ENCODE measurements around the gene TMBIM4.

The TMBIM4 gene

GRCh38 chr12:66137937-66138336 lies 31.9 kb downstream of the TMBIM4 start:
- DNase-seq, result no peak

DNA sequence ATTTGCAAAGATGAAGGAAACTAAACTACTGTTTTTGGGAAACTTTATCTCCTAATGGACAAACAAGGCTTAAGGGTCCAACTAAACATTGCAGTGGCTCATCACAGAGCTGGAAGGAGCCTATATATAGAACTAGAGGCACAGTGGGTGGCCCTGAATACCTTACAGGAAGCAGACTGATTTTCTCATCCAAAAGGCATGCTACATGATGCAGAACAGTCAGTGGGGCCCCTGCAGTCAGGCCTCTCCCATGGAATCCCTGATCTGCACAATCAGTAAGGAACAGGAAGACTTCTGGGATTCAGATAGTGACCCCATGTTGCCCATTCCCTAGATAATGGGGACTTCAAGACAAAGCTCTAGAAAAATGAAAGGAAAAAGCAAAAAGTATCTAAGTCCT lies 37.4 kb downstream of the TMBIM4 start:
- DNase-seq, result no peak

GRCh38 chr12:66131067-66131688 lies 38.6 kb downstream of the TMBIM4 start:
- DNase-seq, result peak in 1 of 2 experiments; percentile 47

GRCh38 chr12:66130267-66131066 lies 39.3 kb downstream of the TMBIM4 start, which contains the start of gene LLPH:
LLPH (minus strand) TSS chr12:66130750; CDS start chr12:66129106, 1,644 bp downstream.
- peak; percentile 69 to 85 for DNase-seq

GRCh38 chr12:66129934-66130266 lies 39.9 kb downstream of the TMBIM4 start:
- no peak for DNase-seq

GRCh38 chr12:66127650-66128049 lies 42.1 kb downstream of the TMBIM4 start:
- no peak for DNase-seq

- DNase-seq, result no peak
Observed at GRCh38 chr12:66120477-66120876, 49.3 kb downstream of the TMBIM4 start.

GRCh38 chr12:66119870-66120241 lies 49.9 kb downstream of the TMBIM4 start:
- DNase-seq, result peak in 1 of 2 experiments; percentile 34

DNA sequence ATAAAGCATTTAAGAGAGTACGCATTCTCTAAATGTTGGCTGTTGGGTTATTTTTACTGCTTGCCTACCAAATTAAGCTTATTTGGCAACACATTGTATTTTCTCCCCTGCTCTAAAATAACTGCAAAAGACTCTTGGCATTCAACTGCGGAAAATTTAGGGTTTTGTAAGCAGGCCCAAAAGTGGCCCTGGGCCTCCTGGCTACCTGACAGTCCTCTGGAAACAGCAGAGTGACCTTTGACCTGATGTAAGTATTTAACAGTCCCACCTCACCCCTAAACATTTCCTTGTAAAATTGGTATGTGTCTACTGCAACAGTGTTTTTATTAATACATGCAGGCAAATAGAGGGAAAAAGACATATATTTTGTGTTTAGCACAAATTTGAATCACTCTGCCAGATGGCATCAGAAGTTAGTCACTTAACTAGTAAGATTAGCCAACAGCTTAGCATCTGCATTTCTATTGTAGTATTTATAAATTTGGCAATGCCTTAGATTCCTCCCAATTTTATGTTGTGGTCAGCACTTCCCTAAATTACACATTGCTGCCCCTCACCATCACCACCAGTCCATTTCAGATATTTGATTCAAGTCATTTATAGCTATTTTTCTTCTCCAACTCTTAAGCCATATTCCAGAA lies 50.4 kb downstream of the TMBIM4 start:
- peak; percentile 21 to 30 for DNase-seq

DNA sequence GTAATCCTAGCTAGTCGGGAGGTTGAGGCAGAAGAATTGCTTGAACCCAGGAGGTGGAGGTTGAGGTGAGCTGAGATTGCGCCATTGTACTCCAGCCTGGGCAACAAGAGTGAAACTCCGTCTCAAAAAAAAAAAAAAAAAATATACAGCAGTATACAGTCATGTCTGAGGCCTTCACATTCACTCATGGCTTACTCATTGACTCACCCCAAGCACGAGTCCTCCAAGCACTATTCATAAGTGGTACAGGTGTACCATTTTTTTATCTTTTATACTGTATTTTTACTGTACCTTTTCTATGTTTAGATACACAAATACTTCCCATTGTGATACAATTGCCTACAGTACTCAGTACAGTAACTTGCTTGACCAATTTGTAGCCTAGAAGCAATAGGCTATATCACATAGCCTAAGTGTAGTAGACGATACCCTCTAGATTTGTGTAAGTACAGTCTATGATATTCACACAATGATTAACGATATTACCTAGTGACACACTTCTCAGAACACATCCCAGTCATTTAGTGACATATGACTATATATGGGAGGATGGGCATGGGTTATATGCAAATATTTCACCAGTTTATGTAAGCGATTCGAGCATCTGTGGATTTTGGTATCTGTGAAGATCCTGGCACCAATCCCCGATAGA lies 51.4 kb downstream of the TMBIM4 start:
- no peak for DNase-seq

GRCh38 chr12:66117242-66117641 lies 52.6 kb downstream of the TMBIM4 start:
- DNase-seq, result no peak

DNA sequence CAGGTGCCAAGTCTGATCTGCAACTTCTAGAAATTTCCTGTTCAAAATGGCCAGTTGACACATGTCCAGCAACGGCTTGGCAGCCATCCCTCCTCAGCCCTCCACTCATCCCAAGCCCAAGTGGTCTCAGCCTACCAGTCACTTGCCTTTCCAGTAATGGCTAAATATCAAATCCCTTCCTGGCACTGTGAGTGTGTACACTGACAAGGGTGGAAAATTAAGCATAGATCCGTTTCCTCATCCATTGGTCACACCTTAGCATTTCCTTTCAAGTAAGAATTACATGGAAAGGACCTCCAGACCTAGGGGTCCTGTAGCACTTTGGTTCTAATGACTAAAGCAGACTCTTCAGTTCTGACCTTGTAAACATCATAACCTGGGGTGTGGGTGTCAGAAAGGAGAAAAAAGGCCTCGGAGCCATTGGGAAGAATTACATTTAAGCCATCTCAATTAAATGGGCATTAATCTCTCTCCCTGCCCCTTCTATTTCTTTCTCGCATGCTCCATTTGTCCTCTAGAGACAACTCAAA lies 54.7 kb downstream of the TMBIM4 start:
- DNase-seq, result no peak

GRCh38 chr12:66113471-66113870 lies 56.3 kb downstream of the TMBIM4 start:
- DNase-seq, result no peak

GRCh38 chr12:66111605-66112004 lies 58.2 kb downstream of the TMBIM4 start:
- DNase-seq, result no peak

- no peak for DNase-seq
Observed at GRCh38 chr12:66109056-66109455, 60.7 kb downstream of the TMBIM4 start.

DNA sequence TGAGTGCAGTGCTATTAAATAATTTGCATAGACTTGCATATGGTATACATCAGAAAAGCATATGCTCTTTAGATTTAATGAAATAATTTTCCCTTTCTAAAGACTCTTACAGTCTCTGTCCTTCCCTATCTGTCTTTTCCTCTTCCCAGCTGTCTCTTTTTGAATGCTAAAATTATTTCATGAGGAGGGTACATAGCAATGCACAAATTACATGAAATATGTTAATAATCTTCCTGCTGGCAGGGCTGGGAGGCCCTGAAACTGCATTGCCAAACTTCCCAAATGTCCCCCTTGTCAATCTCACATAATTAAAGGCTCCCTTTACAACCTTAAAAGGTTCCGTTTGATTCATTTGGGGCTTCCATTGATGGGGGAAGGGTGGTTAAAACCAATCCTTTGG lies 61.4 kb downstream of the TMBIM4 start:
- DNase-seq, result no peak

GRCh38 chr12:66107451-66107915 lies 62.3 kb downstream of the TMBIM4 start:
- DNase-seq, result peak; percentile 87 to 92

DNA sequence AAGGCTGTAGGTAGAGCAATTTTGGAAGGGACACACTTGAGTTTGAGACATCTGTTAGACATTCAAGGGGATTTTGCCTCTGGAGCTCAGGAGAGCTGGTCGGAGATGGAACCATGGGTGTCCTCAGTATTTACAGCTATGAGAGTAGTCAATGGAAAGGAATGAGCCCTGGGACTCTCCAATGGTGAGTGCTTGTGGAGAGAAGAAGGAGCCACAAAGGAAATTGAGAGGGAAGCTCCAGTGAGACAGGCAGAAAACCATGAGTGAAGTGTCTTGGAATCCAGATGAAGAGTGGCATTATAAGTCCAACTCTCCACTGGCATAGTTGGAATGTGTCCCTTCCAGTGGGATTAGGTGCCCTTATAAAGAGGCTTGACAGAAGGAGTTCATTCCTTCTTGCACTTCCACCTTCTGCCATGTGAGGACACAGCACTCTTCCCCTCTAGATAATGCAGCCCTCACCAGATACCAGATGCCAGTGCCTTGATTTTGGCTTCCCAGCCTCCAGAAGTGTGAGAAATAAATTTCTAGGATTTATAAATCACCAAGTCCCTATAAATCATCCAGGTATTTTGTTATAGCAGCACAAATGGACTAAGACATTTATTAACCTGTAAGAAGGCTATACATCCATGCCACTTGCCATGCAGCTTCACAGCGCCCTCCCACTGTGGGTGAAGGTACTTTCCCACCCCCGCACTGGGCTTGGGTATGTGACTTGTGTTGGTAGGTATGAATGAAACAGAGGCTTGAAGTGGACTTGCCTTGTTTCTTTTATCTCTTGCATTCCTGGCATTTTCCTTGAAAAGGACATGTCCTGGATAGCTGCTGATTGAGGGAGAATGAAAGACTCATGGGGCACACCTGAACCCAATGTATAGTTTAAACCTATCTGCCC lies 66.5 kb downstream of the TMBIM4 start:
- DNase-seq, result no peak

DNA sequence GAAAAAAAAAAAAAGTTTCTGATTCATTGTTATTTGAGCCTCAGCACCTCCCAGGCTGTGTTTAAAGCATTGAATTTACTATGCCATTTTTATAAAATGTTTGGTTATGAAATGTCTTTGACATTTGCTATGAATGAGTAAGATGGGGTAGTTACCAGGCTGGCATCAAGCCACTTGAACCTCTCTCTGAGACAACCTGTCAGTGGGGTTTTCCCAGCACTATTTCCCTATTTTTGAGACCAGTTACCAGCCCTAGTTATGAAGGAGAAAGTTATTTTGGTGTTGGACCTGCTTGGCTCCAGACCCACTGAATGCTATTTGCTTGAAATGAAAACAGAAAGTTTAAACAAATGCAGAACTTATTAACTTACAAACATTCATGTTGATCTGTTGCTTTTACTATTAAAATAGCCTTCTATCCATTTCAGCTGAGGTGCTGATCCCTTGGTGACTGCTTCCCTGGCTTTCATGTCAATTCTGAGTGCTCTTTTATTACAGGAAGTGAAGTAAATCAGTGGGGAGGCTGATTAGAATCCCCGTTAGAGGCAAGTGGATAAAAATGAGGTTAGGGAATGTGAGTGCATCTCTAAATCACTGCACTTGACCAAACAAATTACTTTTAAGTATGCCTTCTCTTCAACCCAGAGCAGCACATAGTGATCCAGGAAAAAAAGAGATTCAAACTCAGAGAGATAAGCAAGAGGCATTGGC lies 77.1 kb downstream of the TMBIM4 start:
- no peak for DNase-seq

DNA sequence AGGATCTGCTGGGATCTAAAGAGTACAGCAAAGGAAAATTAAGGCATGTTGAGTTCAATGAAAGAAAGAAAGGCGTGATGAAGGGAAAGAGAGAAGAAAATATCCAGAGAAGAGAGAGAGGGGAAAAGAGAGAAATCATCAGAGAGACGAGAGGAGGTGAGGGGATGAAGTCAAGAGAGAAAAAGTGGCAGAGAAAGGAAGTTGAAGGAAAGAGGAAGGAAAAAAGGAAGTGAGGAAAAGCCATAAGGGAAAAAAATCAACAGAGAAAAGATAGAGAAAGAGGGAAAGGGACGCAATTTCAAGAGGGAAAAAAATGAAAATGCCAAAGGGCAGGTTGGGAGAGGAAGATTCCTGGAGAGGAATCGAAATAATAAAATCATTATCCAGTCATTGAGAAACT lies 79.6 kb downstream of the TMBIM4 start:
- DNase-seq, result no peak

- peak; percentile 75 to 81 for DNase-seq
Observed at GRCh38 chr12:66087365-66087943, 82.3 kb downstream of the TMBIM4 start.

Data from Kasumi-1 (cell line).